ENCODE results near the gene KIF5A.
A peak's percentile ranks its signal among the peaks of the same experiment; 100 is the strongest.
"Not testable (repeated sequence)": the region's sequence is repeated elsewhere in the genome, so short reads cannot be mapped to it uniquely, and the experiment has no call there.

KIF5A gene

DNA sequence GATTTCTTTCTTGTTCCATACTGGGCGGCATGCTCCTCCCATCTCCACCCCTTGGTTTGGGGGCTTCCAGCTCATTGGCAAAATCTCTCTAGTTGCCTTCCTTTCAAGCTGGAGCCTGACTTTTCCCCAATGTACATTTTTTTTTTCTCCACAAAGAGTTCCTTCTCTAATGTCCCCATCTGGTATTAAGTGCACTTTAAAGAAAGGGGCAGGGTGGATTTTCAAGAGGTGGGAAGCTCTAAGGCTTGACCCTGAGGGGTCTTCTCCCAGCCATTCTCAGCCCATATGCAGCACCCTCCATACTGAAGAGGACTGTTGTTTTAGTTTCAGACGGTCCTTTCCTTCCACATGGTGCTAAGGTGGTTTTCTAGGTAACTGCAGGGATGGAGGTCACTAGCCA is 35.3 kb downstream of the KIF5A start:
- CTCF ChIA-PET = interaction anchor here (0.6 to 12.4 kb wide), 19 partner anchors 10 to 1807 kb away, joined by 3 to 214 read pairs (median 15); partner anchors contain the start of genes AGAP2, ARHGEF25, B4GALNT1 and DTX3
- H3K4me3 ChIP-seq (ENCODE audit: low read depth, low read length) = no peak overlapping the region
- TF ChIP-seq, protein P1, sequence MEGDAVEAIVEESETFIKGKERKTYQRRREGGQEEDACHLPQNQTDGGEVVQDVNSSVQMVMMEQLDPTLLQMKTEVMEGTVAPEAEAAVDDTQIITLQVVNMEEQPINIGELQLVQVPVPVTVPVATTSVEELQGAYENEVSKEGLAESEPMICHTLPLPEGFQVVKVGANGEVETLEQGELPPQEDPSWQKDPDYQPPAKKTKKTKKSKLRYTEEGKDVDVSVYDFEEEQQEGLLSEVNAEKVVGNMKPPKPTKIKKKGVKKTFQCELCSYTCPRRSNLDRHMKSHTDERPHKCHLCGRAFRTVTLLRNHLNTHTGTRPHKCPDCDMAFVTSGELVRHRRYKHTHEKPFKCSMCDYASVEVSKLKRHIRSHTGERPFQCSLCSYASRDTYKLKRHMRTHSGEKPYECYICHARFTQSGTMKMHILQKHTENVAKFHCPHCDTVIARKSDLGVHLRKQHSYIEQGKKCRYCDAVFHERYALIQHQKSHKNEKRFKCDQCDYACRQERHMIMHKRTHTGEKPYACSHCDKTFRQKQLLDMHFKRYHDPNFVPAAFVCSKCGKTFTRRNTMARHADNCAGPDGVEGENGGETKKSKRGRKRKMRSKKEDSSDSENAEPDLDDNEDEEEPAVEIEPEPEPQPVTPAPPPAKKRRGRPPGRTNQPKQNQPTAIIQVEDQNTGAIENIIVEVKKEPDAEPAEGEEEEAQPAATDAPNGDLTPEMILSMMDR (IDR thresholded peaks at IDR 0.05; ENCODE audit: insufficient read depth, low read length, missing control alignments) = no peak
- no peak for DNase-seq (ENCODE audit: low read depth, low spot score)
- POLR2A ChIA-PET = interaction anchor here (0.7 kb wide), 1 partner anchor 27 kb away, joined by 3 read pairs; no protein-coding TSS in a partner anchor

DNA sequence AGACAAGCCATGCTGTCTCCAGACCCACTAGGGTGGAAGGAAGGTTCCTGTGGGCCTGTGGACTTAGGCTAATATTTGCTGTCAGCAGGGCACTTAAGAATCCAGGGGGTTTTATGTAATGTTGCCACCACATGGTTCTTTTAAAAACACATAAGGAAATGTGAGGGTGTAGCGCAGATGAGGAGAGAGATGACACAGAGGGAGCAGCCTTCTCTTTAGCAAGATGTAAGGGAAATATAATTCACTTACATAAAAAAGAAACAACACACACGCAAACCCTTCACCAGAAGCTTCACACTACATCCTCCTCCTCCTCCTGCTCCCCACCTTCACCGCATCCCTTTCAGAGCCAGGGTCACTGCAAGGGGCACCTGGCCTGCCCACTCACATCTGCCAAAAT is 36.3 kb downstream of the KIF5A start:
- no peak for DNase-seq (ENCODE audit: low read depth, low spot score)
- ChIA-PET POLR2A (no interaction called here), CTCF (interaction anchor here (3.9 to 12.4 kb wide), 7 partner anchors 9 to 151 kb away, joined by 17 to 214 read pairs (median 159); partner anchors contain the start of genes AGAP2, ARHGEF25, B4GALNT1 and PIP4K2C)
- no peak overlapping the region for H3K4me3 ChIP-seq (ENCODE audit: low read depth, low read length)
- TF ChIP-seq, protein P1 (IDR thresholded peaks at IDR 0.05; ENCODE audit: insufficient read depth, low read length, missing control alignments) = no peak

DNA sequence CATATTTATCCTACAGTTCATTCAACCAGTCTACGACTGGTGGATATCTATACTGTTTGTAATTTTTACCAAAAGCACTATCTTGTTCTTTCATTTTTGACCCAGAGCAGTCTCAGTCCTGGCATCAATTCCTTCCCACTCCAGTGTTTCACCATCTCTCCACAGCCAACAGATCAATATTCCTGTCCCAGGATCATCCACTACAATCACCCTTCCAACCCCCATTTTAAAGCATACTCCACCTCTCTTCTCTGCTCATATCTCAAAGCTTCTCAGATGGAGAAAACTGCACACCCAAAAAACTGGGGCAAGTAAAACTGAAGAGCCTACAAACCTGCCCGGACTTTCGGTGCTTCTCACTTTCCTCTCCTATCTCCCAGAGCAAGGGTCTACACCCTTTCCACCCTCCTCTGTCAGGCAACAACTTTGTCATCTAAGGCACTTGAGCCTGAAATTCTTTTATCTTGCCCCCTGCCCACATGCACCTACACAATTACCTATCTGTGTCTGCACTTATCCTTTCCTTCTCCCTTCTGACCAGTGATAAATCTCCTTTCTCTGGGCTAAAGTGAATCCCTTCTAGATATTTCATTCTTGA is 37.1 kb downstream of the KIF5A start:
- ChIA-PET CTCF (interaction anchor here (0.6 to 12.4 kb wide), 5 partner anchors 8 to 152 kb away, joined by 3 to 214 read pairs (median 159); partner anchors contain the start of genes B4GALNT1 and PIP4K2C), POLR2A (no interaction called here)
- TF ChIP-seq, protein P1 (IDR thresholded peaks at IDR 0.05; ENCODE audit: insufficient read depth, low read length, missing control alignments) = no peak
- DNase-seq (ENCODE audit: low read depth, low spot score) = no peak
- H3K4me3 ChIP-seq (ENCODE audit: low read depth, low read length) = no peak overlapping the region

DNA sequence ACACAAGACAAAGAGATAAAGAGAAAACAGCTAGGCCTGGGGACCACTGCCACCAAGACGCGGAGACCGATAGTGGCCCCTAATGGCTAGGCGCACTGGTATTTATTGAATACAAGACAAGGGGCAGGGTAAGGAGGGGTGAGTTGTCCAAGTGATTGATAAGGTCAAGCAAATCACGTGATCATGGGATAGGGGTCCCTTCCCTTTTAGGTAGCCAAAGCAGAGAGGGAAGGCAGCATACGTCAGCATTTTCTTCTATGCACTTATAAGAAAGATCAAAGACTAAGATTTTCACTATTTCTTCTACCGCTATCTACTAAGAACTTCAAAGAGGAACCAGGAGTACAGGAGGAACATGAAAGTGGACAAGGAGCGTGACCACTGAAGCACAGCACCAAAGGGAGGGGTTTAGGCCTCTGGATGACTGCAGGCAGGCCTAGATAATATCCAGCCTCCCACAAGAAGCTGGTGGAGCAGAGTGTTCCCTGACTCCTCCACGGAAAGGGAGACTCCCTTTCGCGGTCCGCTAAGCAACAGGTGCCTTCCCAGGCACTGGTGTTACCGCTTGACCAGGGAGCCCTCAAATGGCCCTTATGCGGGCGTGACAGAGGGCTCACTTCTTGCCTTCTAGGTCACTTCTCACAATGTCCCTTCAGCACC is 39.2 kb downstream of the KIF5A start:
- POLR2A ChIA-PET; H3K4me3 ChIP-seq (ENCODE audit: low read depth, low read length); DNase-seq (ENCODE audit: low read depth, low spot score): not testable (repeated sequence)
- CTCF ChIA-PET = interaction anchor here (1.3 to 14.9 kb wide), 4 partner anchors 9 to 137 kb away, joined by 3 to 212 read pairs (median 7); no protein-coding TSS in a partner anchor

DNA sequence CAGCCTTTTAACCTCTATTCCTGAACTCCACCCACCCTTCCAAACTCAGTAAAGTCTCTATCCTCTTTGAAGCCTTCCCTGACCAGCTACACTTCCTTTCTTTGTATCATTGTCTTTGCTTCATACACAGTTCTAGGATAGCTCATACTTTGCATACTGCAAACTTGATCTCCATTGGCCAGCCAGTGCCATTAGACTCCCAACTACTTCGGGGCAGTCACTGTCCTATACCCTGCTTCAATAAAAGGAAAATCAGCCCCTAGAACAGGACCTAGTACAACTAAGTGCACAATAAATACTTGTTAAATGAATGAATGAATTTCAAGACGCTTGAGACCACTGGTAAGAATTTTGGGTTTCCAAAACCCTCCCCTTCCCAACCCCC is 40.6 kb downstream of the KIF5A start:
- POLR2A ChIA-PET = interaction anchor here (2.3 kb wide), 1 partner anchor 21 kb away, joined by 6 read pairs; the partner anchor contains the start of gene ARHGEF25
- DNase-seq (ENCODE audit: low read depth, low spot score) = no peak
- TF ChIP-seq, protein P1 (IDR thresholded peaks at IDR 0.05; ENCODE audit: insufficient read depth, low read length, missing control alignments) = no peak
- H3K4me3 ChIP-seq (ENCODE audit: low read depth, low read length) = peak overlapping the region; percentile 83
- CTCF ChIA-PET = interaction anchor here (0.6 to 14.9 kb wide), 6 partner anchors 10 to 136 kb away, joined by 3 to 212 read pairs (median 3); no protein-coding TSS in a partner anchor

DNA sequence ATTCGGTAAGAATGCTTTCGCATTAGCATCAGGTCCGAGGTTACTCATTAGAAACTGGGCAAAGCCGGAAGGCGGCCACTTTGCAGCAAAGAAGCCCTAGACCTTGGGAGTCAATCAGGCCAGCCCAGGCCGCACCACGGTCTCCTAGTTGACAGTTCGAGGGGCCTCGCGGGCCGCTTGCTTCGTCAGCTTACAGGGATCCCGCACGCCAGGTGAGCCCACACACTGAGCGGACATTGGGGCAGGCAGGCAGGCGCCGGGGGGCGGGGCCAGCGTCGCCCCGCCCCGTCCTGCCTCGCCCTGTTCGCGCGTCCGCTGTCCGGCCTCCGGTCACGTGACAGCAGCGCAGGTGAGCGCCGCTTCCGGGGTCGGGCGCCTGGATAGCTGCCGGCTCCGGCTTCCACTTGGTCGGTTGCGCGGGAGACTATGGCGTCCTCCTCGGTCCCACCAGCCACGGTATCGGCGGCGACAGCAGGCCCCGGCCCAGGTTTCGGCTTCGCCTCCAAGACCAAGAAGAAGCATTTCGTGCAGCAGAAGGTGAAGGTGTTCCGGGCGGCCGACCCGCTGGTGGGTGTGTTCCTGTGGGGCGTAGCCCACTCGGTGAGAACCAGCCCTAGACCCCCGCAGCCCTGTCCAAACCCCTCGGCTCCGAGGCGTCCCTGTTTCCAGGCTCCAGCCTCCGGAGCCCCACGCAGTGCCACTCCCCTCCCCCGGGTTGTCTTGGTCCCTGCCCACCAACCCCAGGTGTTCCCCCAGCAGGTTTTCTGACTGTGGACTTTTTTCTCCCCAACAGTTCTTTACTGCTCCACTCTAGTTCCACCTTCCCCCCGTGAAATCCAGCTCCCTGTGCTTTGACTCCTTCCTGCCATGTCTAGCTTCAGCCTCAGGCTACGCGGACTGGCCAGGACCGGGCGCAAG is 41.3 kb downstream of the KIF5A start, which contains the start of gene PIP4K2C:
TSS of gene PIP4K2C (plus strand) at position 329 of the 918 bp plus-strand sequence. CDS start at position 427, 98 bp downstream.
- CTCF ChIA-PET = interaction anchor here (0.6 to 14.9 kb wide), 12 partner anchors 9 to 176 kb away, joined by 3 to 212 read pairs (median 4); partner anchors contain the start of genes B4GALNT1 and CYP27B1
- TF ChIP-seq, protein P1 (IDR thresholded peaks at IDR 0.05; ENCODE audit: insufficient read depth, low read length, missing control alignments) = no peak
- POLR2A ChIA-PET = interaction anchor here (1.5 to 2.3 kb wide), 2 partner anchors 9 to 20 kb away, joined by 4 to 6 read pairs; partner anchors contain the start of gene ARHGEF25
- H3K4me3 ChIP-seq (ENCODE audit: low read depth, low read length) = peak within 1 kb of the TSS; percentile 83
- no peak for DNase-seq (ENCODE audit: low read depth, low spot score)

Measured in AG04449 (cell line).